A549 treated with AZD9567 at 1 μM for 4 hours (cell line): ENCODE data around the gene LIPT2. TPM values are rescaled to one million over a fixed set of nuclear protein-coding genes. Genes with fewer than 3 reads are reported as not detected.

Source experiments
- total RNA-seq: library from RNA; stranded (reverse); fragments of 200-300 nt; extraction: Qiagen RNA extraction; gene quantifications from 5 replicates; pipeline ENCODE4 v1.2.3, GENCODE V29; 2022; ENCODE audit not compliant: insufficient read depth

Gene LIPT2
- 2.6 to 3.6 TPM (median 2.9 TPM) in 4 of 5 replicates, not detected in the other for total RNA-seq

DNA sequence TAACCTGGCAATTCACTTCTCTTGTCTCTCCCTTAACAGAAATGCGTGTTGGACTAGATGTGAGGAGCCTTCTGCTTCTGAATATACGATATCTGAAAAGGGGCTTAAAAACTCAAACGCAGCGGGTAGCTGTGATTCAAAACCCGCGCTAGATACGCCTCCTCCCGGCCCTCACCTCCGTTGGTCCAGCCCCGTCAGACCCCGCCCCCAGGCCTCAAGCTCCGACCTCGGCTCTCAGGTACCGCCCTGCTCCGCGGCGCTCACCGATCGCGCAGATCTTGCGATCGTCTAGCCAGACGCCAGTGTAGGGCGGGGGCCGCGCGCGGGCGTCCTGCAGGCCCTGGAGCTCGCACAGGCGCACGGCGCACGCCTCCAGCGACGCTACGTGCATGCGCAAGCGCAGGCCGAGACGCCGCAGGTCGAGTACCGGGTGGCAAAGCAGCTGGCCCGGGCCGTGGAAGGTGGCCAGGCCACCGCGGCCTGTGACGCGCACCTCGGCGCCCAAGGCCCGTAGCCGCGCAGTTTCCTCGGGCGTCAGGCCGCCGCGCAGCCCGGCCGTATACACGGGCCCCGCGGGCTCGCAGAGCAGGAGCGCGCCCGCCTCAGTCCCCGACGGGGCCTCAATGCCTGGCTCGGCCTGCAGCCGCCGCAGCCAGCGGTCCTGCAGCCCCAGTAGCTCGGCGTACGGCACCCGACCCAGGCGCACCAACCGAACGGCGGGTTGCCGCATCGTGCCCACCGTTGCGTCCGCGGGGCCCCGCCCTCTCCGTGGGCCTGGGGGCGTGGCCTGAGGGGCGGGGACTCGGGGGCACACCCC, at the start of gene LIPT2:
Gene LIPT2 (minus strand): TSS at position 751 of the 817 bp plus-strand sequence. CDS start 21 bp downstream, at position 730.

DNA sequence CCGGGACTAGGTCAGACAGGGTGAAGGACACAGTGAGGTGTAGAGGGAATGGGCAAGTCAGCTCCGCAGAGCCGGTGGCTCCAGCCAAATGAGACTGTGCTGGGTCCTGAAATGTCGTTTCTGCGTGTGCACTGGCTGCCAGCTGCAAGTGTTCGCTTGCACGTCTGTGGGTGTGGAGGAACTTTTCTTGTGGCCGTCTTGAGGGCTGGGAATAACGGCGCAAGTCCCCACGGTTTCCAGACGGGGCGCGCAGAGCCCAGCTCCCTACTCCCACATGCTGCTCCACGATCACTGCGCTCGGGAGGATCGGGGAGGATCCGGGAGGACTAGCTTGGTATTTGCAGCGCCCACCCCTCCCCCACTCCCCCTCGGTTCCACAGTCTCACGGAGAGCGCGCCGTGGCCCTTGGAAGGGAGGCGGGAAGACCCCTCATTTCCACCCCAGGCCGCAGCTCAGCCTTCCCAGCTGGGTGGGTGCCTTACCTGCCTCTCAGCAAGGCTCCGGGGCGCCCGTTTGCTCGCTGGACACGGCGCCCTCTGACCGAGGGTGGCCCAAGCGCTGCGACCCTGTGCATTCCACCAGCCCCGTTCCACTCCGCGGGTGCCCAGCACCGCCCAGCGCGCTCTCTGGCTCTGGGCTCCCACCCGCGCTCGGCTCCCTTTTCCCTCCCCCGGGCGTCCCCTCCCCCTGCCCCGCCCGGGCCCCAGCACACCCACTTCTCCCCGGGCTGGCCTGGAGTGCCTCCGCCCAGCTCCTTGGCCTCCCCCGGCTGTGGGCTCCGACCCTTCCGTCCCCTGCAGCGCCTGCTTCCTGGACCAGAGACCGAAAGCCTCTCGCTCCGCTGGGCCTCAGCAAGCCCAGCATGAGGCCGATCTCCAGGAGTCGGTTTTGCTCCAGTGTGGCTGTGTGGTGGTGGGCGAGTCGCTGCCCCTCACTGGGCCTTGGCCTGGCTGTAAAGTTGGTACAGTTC, 26.3 kb downstream of the LIPT2 start, which contains the start of gene KCNE3:
Gene KCNE3 (minus strand): TSS at position 634 of the 970 bp plus-strand sequence. CDS start 9,986 bp downstream, outside the sequence.

Other genes with a start within 250 kb of the LIPT2 start
- 35.7 to 54.4 TPM (median 46.1 TPM) in 5 replicates for gene P4HA3, start 182.1 kb downstream of the LIPT2 start, total RNA-seq
- 9.6 to 19.6 TPM (median 16.3 TPM) in 5 replicates for gene PGM2L1, start 95.3 kb downstream of the LIPT2 start, total RNA-seq
- gene KCNE3, start 26.2 kb downstream of the LIPT2 start, total RNA-seq = not detected in 5 replicates
- gene POLD3, start 98.9 kb upstream of the LIPT2 start, total RNA-seq = 14.9 to 20.3 TPM (median 17.3 TPM) in 5 replicates
- 2.7 to 9.3 TPM (median 4.6 TPM) in 5 replicates for gene CHRDL2, start 237.7 kb upstream of the LIPT2 start, total RNA-seq